Uterus (tissue), 4 donors: ENCODE results near the gene PDE4D. TPM values are rescaled to one million over a fixed set of nuclear protein-coding genes. Genes with fewer than 3 reads are reported as not detected.

Source experiments
- DNase-seq, 2 donors: peaks; one replicate each; pipeline ENCODE4 v3.0.0-alpha.2; 2019 to 2020
- H3K27ac ChIP-seq, 2 donors: fragments of 200-600 bp; sonication (generic); 1 replicate in 1 of 2; 2 replicates in 1 of 2; pipeline ENCODE4 v1.5.1; 2016 to 2018
- H3K27me3 ChIP-seq, 2 donors: fragments of 200-600 bp; sonication (generic); one replicate each; pipeline ENCODE4 v1.5.1; 2018 to 2019; ENCODE audit warnings: control low read depth in 1 of 2
- H3K36me3 ChIP-seq, 2 donors: fragments of 200-600 bp; sonication (generic); one replicate each; pipeline ENCODE4 v1.5.1; 2019; ENCODE audit warnings: control low read depth in 1 of 2
- H3K4me1 ChIP-seq, 2 donors: fragments of 200-600 bp; sonication (generic); one replicate each; pipeline ENCODE4 v1.5.1; 2018 to 2019; ENCODE audit warnings: control low read depth in 1 of 2
- H3K4me3 ChIP-seq, 2 donors: fragments of 200-600 bp; sonication (generic); 1 replicate in 1 of 2; 2 replicates in 1 of 2; pipeline ENCODE4 v1.5.1; 2018 to 2019; ENCODE audit warnings: mild to moderate bottlenecking in 1 of 2
- H3K9me3 ChIP-seq, 2 donors: fragments of 200-600 bp; sonication (generic); one replicate each; pipeline ENCODE4 v1.5.1; 2019; ENCODE audit warnings: control low read depth in 1 of 2
- POLR2A ChIP-seq, 2 donors: fragments of 450-650 bp; IDR thresholded peaks; one replicate each; pipeline ENCODE4 v1.6.1; 2016; ENCODE audit warnings: antibody characterized with exemption in 2 of 2, mild to moderate bottlenecking in 1 of 2, moderate library complexity in 1 of 2
- intact Hi-C: fragments of 100-400 bp; cut with DNase I; formaldehyde crosslinking; loops from one replicate; pipeline ENCODE4 v1.15.1; 2023; ENCODE audit warnings: low total_unique reads
- total RNA-seq, 4 donors: library from RNA; depleted of rRNA in 3 of 4; stranded (reverse); fragments of >200 nt in 3 of 4; gene quantifications; one replicate each; pipeline versions ENCODE4 v1.1.0 to v1.2.4, GENCODE V29; 2014 to 2023
- TF ChIP-seq, protein P1 (sequence below), 4 experiments: fragments of 200-600 bp in 2 of 4; fragments of 450-650 bp in 2 of 4; sonication (generic) in 2 of 4; IDR thresholded peaks; one replicate each; pipeline ENCODE4 v1.5.1; 2016 to 2019; ENCODE audit warnings: antibody characterized with exemption in 4 of 4, mild to moderate bottlenecking in 2 of 4, moderate library complexity in 1 of 4
- donor health status: DM: yes; HTN: yes; CAD: no.

The PDE4D gene
- total RNA-seq, 4 donors from 2014 or later, result 27.1 to 77.0 (median 45.8) TPM

DNA sequence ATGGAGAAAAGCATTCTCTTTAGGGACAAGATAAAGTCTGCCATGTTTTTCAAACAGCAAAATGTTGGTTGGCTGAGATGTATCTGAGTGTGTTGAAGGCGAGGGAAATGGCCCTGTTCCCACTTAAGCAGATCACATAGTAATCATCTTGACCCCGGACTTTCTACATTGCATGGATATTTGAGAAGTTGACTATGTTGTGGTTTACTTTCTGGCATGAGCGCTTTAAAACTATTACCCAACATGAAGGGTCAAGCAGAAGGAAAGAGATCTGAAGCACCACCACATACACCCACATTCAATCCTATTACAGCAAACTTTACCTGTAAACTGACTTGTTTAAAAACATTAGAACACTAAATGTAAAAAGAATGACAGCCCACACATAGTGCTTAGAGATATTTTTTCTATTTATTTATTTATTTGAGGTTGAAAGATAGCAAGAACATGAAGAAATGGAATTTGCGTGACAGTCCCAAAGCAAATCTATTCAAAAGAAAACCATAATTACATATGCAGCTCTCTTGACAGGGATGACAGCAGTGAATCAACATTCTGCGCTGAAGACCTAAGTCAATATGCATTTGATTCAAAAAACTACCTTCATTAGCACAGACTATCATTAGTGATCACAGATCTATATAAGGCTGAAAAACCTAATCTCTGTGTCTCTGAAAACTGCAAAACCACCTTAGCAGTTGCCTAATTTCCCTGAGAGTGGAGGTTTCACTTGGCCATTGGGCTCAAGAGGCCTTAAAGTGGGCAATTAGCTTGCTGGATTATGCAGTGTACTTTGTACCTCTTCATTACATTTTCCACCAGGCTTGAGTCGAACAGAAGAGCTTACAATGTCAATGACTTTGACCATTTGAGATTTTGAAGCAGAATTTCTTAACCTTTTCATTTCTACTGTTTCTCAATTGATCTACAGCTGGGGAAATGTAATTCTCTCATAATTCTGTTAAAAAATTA, 195.0 kb downstream of the PDE4D start:
- H3K27ac ChIP-seq, result no peak overlapping the region
- TF ChIP-seq, protein P1, sequence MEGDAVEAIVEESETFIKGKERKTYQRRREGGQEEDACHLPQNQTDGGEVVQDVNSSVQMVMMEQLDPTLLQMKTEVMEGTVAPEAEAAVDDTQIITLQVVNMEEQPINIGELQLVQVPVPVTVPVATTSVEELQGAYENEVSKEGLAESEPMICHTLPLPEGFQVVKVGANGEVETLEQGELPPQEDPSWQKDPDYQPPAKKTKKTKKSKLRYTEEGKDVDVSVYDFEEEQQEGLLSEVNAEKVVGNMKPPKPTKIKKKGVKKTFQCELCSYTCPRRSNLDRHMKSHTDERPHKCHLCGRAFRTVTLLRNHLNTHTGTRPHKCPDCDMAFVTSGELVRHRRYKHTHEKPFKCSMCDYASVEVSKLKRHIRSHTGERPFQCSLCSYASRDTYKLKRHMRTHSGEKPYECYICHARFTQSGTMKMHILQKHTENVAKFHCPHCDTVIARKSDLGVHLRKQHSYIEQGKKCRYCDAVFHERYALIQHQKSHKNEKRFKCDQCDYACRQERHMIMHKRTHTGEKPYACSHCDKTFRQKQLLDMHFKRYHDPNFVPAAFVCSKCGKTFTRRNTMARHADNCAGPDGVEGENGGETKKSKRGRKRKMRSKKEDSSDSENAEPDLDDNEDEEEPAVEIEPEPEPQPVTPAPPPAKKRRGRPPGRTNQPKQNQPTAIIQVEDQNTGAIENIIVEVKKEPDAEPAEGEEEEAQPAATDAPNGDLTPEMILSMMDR (IDR thresholded peaks at IDR 0.05), result no peak
- TF ChIP-seq POLR2A (IDR thresholded peaks at IDR 0.05), result no peak
- no peak overlapping the region for H3K4me3 ChIP-seq
- no peak for DNase-seq
- intact Hi-C loops, result no loop called here
- no peaks in the 10 kb centered on the region for H3K36me3 ChIP-seq
- no peaks in the 10 kb centered on the region for H3K9me3 ChIP-seq
- no peaks in the 10 kb centered on the region for H3K4me1 ChIP-seq
- H3K27me3 ChIP-seq, result no peaks in the 10 kb centered on the region

DNA sequence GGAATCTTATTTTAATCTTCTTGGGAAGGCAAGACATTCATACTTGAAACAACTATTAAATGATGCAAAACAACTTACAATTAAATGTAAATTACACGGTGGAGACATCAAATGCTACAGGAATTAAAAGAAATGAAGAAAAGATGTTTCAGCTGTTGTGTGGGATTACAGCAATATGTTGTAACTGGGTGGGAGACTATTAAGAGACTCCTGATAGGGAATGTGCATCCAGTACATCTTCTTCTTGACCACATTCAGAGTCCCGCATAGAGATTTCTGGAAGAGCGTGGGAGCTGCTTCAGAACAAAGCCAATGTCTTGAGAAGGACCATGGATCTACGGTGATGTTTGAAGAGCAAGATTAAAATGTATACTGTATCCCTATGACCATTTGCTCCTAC, 199.1 kb downstream of the PDE4D start:
- no peaks in the 10 kb centered on the region for H3K27me3 ChIP-seq
- H3K9me3 ChIP-seq, result no peaks in the 10 kb centered on the region
- no peaks in the 10 kb centered on the region for H3K4me1 ChIP-seq
- H3K36me3 ChIP-seq, result no peaks in the 10 kb centered on the region
- TF ChIP-seq, protein P1 (IDR thresholded peaks at IDR 0.05), result no peak
- no peak for TF ChIP-seq POLR2A (IDR thresholded peaks at IDR 0.05)
- intact Hi-C loops, result no loop called here
- no peak overlapping the region for H3K4me3 ChIP-seq
- no peak for DNase-seq
- no peak overlapping the region for H3K27ac ChIP-seq

DNA sequence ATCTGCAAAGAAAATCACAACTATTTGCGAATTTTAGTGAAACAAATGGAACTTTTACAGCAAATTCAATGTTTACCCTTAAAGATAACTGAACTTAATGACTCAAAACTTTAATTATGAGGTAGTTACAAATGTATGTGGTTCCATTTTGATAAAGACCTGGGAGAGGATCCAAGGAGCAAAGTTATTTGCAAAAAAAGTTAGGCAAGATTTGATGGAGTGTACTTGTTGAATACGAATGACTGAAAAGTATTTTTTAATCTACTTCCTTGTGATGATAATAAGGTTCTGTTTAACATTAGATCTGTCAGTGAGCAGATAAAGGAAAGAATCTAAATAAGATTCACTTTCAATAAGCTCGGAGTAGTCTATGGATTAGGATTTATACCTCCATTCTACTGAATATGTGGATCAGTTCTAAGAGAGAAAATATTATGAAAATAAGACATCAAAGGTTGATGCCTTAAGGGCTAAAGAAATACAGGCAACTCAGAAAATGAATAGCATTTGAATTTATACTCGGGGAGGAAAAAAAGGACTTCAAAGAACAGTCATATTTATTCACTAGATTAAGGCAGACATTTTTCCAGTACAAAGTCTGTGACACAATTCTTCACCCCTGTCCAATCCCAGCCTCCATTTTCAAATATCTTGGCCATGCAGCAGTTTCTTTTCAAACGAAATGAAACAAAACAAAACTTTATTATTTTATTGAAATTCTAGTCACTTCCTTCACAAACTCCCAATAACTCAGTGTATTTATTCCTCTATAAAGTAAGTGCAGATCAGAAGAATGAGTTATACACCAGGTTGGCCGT, 199.8 kb downstream of the PDE4D start:
- Histone ChIP-seq H3K36me3 (no peaks in the 10 kb centered on the region), H3K4me3 (no peak overlapping the region), H3K9me3 (no peaks in the 10 kb centered on the region), H3K27me3 (no peaks in the 10 kb centered on the region), H3K4me1 (no peaks in the 10 kb centered on the region), H3K27ac (no peak overlapping the region)
- no peak for DNase-seq
- TF ChIP-seq, protein P1 (IDR thresholded peaks at IDR 0.05), result no peak
- TF ChIP-seq POLR2A (IDR thresholded peaks at IDR 0.05), result no peak
- intact Hi-C loops, result no loop called here

DNA sequence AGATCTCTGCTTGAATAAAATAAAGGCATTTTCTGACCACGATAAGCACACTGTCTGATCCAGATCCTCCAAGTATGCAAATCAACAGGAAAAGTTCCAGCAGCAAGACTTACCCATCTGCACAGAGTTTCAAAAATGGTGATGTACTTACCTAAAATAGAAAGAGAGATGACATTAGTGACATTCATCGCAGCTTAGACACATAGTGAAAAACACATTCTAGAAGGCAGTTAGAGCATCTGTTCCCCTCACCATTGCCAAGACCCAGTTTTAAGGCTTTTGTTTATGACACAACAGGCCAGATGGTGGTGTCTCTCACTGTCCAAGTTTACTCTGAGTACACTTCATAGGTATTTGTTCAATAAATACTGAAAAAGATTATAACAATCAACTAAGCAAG, 207.7 kb downstream of the PDE4D start:
- TF ChIP-seq, protein P1 (IDR thresholded peaks at IDR 0.05), result no peak
- Histone ChIP-seq H3K27ac (no peak overlapping the region), H3K27me3 (no peaks in the 10 kb centered on the region), H3K36me3 (no peaks in the 10 kb centered on the region), H3K4me1 (peaks cover 0 to 4% of the 10 kb centered on the region in 2 donors), H3K9me3 (no peaks in the 10 kb centered on the region), H3K4me3 (no peak overlapping the region)
- intact Hi-C loops, result no loop called here
- DNase-seq, result no peak

DNA sequence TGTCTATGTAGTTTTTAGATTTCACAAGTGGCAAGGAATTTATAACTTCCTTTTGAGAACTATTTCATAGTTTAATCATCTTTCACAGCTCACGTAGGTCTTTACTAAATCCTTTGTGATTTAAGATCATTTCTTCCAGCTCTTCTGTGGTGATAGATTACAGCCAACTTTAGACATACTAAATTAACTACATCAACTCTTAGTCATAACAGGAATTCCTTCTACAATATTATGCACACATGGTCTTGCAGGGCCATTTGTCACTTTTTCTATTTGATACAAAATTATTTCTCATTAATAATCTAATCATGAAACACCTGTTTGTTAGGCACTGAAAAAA, 208.4 kb downstream of the PDE4D start:
- Histone ChIP-seq H3K4me3 (no peak overlapping the region), H3K27me3 (no peaks in the 10 kb centered on the region), H3K27ac (no peak overlapping the region), H3K4me1 (peaks cover 0 to 4% of the 10 kb centered on the region in 2 donors), H3K9me3 (no peaks in the 10 kb centered on the region), H3K36me3 (no peaks in the 10 kb centered on the region)
- intact Hi-C loops, result no loop called here
- DNase-seq, result no peak
- TF ChIP-seq POLR2A (IDR thresholded peaks at IDR 0.05), result no peak
- TF ChIP-seq, protein P1 (IDR thresholded peaks at IDR 0.05), result no peak
